DND-41 (cell line): ENCODE data around the gene UNC5C.

Experiments
- EZH2 ChIP-seq: IDR thresholded peaks from 3 replicates; pipeline ENCODE4 v1.6.1; 2012; ENCODE audit warnings: borderline replicate concordance, low read depth, mild to moderate bottlenecking, moderate library complexity, low read length, inconsistent platforms; ENCODE audit not compliant: severe bottlenecking
- TF ChIP-seq, protein P1 (sequence below): IDR thresholded peaks from 2 replicates; pipeline ENCODE4 v1.5.1; 2012; ENCODE audit warnings: borderline replicate concordance, low read length, moderate library complexity, mild to moderate bottlenecking; ENCODE audit not compliant: poor library complexity, severe bottlenecking; ENCODE audit errors: extremely low read depth

DNA sequence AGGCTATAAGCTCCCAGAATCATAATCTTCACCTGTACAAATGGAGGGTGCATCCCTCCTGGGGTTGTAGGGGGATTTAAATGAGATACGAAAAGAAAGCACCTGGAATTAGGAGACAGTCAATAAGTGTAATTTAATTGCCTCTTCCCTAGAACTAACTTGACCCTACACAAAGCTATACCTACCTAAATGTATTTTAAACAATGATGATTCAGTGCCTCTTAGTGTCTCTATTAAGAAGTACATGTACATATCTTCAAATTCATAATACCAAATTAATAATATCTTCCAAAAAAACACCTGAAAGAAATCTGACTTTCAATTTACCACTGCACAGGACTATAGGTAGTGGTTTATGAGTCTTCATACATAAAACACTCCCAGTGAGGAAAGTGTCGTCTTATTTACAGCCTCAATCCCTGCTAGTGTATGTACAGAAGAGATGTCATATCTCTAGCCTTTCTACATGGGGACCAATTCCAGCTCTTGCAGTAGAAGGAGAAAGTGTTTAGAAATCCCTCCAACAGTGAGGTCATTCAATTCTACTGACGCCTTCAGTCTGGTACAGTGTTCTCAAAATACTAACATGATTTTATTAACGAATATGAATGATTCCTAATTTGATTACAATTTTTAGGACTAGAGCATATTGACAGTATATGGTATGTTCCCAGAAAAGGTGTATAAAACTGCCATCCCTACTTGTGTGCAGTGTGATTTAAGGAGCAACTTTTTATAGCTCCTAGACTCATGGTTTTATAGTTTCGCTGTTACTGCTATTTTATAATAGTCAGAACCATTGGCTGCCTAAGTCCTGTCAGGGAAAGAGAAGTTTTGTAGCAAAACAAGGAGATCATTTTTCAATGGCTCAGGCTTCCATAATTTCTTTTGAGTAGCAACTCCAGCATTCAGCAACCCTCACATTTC, 282.7 kb downstream of the UNC5C start:
- TF ChIP-seq EZH2, result no peak
- TF ChIP-seq, protein P1, sequence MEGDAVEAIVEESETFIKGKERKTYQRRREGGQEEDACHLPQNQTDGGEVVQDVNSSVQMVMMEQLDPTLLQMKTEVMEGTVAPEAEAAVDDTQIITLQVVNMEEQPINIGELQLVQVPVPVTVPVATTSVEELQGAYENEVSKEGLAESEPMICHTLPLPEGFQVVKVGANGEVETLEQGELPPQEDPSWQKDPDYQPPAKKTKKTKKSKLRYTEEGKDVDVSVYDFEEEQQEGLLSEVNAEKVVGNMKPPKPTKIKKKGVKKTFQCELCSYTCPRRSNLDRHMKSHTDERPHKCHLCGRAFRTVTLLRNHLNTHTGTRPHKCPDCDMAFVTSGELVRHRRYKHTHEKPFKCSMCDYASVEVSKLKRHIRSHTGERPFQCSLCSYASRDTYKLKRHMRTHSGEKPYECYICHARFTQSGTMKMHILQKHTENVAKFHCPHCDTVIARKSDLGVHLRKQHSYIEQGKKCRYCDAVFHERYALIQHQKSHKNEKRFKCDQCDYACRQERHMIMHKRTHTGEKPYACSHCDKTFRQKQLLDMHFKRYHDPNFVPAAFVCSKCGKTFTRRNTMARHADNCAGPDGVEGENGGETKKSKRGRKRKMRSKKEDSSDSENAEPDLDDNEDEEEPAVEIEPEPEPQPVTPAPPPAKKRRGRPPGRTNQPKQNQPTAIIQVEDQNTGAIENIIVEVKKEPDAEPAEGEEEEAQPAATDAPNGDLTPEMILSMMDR, result no peak
